Chondrocyte (in vitro differentiated cells): ENCODE measurements around the gene PPP1R12C. TPM values are rescaled to one million over a fixed set of nuclear protein-coding genes. Genes with fewer than 3 reads are reported as not detected.
A peak's percentile ranks its signal among the peaks of the same experiment; 100 is the strongest.

ENCODE experiments used
- DNase-seq: peaks from one replicate; pipeline ENCODE4 v3.0.0; 2021; ENCODE audit warnings: mixed read lengths, low spot score
- H3K27ac Mint-ChIP-seq: one replicate; pipeline ENCODE4 v1.8.0; 2021; ENCODE audit warnings: mild to moderate bottlenecking, moderate library complexity, mixed read lengths; ENCODE audit not compliant: unreplicated experiment
- H3K27me3 Mint-ChIP-seq: 2 replicates; pipeline ENCODE4 v1.8.0; 2021; ENCODE audit warnings: low read depth, mixed read lengths
- H3K36me3 Mint-ChIP-seq: 2 replicates; pipeline ENCODE4 v1.8.0; 2021; ENCODE audit warnings: low read depth, mixed read lengths
- H3K4me1 Mint-ChIP-seq: 2 replicates; pipeline ENCODE4 v1.8.0; 2021; ENCODE audit warnings: low read depth, mild to moderate bottlenecking, mixed read lengths
- H3K4me3 Mint-ChIP-seq: one replicate; pipeline ENCODE4 v1.8.0; 2021; ENCODE audit warnings: mild to moderate bottlenecking, moderate library complexity, mixed read lengths; ENCODE audit not compliant: unreplicated experiment
- H3K9me3 Mint-ChIP-seq: 2 replicates; pipeline ENCODE4 v1.8.0; 2021; ENCODE audit warnings: low read depth, mixed read lengths
- CTCF ChIP-seq: fragments of 200-600 bp; sonication (generic); IDR thresholded peaks from 2 replicates; pipeline ENCODE4 v1.5.0; 2021; ENCODE audit warnings: antibody characterized with exemption, mild to moderate bottlenecking, moderate library complexity
- total RNA-seq: library from RNA; stranded (reverse); gene quantifications from 3 replicates; pipeline ENCODE4 v1.2.1, GENCODE V29; 2021

PPP1R12C gene
- total RNA-seq, 1 donor from 2014 or later, result 103 TPM

DNA sequence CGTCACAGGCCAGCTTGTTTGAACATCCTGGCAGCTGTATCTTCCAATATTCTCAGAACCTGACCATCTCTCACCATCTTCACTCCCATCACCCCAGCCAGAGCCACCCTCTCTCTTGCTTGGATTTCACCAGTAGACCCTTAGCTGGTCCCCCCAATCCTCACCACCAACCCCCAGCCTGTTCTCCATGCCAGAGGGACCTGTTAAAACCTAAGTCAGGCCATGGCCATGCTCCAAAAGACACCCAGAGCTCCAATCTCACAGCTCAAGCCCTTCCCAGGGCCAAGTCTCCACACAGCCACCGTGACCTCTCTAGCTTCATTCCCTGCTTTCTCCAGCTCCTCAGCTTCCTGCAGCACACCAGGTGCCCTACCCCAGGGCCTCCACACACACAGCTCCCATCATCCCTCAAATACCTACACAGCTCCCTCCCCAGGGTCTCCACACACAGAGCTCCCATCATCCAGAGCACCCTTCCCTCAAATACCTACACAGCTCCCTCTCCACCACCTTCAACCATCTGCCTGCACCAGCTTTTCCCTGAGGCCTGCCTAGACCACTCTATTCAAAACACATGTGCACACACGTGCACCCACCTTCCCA, 28.0 kb downstream of the PPP1R12C start:
- peaks cover 8% of the 10 kb centered on the region for H3K27me3 Mint-ChIP-seq
- H3K36me3 Mint-ChIP-seq, result peaks cover 6% of the 10 kb centered on the region
- no peaks in the 10 kb centered on the region for H3K9me3 Mint-ChIP-seq
- H3K27ac Mint-ChIP-seq, result no peak overlapping the region
- peaks cover 24% of the 10 kb centered on the region for H3K4me1 Mint-ChIP-seq
- no peak for TF ChIP-seq CTCF
- DNase-seq, result no peak
- no peak overlapping the region for H3K4me3 Mint-ChIP-seq

- peaks cover 6% of the 10 kb centered on the region for H3K36me3 Mint-ChIP-seq
- no peaks in the 10 kb centered on the region for H3K9me3 Mint-ChIP-seq
- TF ChIP-seq CTCF, result peak; percentile 93
- H3K27me3 Mint-ChIP-seq, result peaks cover 13% of the 10 kb centered on the region
- H3K4me3 Mint-ChIP-seq, result peak overlapping the region; percentile 86
- H3K27ac Mint-ChIP-seq, result peak overlapping the region; percentile 84
- peaks cover 24% of the 10 kb centered on the region for H3K4me1 Mint-ChIP-seq
- DNase-seq, result no peak
Measured at GRCh38 chr19:55088543-55089341, 28.7 kb downstream of the PPP1R12C start.

DNA sequence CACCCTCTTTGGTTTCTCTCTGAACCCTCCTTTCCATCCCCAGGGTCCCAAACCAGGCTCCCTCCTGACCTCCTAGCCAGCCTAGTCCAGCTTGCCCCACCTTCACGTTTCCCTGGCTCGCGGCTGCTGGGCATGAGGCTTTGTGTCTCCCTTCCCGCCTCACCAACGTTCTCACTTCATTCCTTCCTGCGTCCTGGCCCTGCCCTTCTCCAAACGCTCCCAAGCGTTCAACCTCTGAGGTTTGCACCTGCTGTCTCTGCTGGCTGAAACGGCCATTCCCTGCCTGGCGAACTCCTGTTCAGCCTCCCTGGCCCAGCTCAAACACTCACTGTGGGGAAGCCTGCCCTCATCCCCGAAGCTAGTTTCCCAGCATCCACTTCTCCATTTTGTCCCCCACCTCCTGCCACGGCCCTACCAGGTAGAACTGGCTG, 29.4 kb downstream of the PPP1R12C start:
- TF ChIP-seq CTCF, result no peak
- Mint-ChIP-seq H3K27ac (peak overlapping the region; percentile 84), H3K4me1 (peaks cover 24% of the 10 kb centered on the region), H3K9me3 (no peaks in the 10 kb centered on the region), H3K36me3 (peaks cover 6% of the 10 kb centered on the region), H3K4me3 (peak overlapping the region; percentile 86), H3K27me3 (peaks cover 16% of the 10 kb centered on the region)
- no peak for DNase-seq

- Mint-ChIP-seq H3K27me3 (peaks cover 20% of the 10 kb centered on the region), H3K9me3 (no peaks in the 10 kb centered on the region), H3K4me3 (peak overlapping the region; percentile 86), H3K4me1 (peaks cover 26% of the 10 kb centered on the region), H3K36me3 (peaks cover 7% of the 10 kb centered on the region), H3K27ac (peak overlapping the region; percentile 76)
- no peak for TF ChIP-seq CTCF
- DNase-seq, result no peak
Measured at GRCh38 chr19:55087542-55087901, 29.9 kb downstream of the PPP1R12C start.

GRCh38 chr19:55086730-55087541, 30.5 kb downstream of the PPP1R12C start:
- DNase-seq, result no peak
- H3K9me3 Mint-ChIP-seq, result no peaks in the 10 kb centered on the region
- no peak for TF ChIP-seq CTCF
- H3K4me3 Mint-ChIP-seq, result peak overlapping the region; percentile 86
- H3K36me3 Mint-ChIP-seq, result peaks cover 8% of the 10 kb centered on the region
- H3K27me3 Mint-ChIP-seq, result peaks cover 22% of the 10 kb centered on the region
- peaks cover 28% of the 10 kb centered on the region for H3K4me1 Mint-ChIP-seq
- peak overlapping the region; percentile 76 for H3K27ac Mint-ChIP-seq
